GM19328 (cell line): Measurements from ENCODE around the gene TUBA4B.
"Not testable (repeated sequence)": the region's sequence is repeated elsewhere in the genome, so short reads cannot be mapped to it uniquely, and the experiment has no call there.

Source experiments
- ATAC-seq: cut with Tn5 transposase; IDR thresholded peaks from one replicate; pipeline ENCODE4 v1.9.1; 2021; ENCODE audit warnings: mild to moderate bottlenecking, moderate library complexity; ENCODE audit not compliant: unreplicated experiment

TUBA4B gene

DNA sequence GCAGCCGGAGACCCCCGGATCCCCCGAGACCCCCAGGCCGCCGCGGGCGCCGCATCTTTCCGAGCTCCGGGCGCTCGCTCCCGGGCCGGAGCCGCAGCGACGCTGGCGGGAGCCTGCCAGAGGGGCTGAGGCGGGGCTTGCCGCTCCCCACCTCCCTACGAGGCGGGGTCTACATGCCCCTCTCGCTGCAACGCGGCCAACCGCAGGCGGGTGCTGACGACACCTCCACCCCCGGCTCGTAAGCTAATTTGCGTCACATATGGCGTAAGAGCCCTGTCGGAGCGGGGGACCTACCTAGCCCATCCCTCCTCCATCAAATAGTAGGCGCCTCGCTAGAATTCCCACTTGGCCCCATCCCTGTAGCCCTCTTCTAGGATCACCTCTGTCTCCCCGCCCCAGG, 56.2 kb downstream of the TUBA4B start, which contains the start of gene PTPRN:
Gene PTPRN (minus strand): TSS at position 124 of the 400 bp plus-strand sequence. CDS start 69 bp downstream, at position 55.
- no peak for ATAC-seq

DNA sequence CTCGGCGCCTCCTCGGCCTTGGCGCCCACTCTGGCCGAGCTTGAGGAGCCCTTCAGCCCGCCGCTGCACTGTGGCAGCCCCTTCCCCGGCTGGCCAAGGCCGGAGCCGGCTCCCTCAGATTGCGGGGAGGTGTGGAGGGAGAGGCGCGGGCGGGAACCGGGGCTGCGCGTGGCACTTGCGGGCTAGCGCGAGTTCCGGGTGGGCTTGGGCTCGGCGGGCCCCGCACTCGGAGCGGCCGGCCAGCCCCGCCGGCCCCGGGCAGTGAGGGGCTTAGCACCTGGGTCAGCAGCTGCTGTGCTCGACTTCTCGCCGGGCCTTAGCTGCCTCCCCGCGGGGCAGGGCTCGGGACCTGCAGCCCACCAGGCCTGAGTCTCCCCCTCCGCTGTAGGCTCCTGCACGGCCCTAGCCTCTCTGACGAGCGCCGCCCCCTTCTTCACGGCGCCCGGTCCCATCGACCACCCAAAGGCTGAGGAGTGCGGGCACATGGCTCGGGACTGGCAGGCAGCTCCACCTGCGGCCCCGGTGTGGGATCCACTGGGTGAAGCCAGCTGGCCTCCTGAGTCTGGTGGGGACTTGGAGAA, 59.7 kb downstream of the TUBA4B start:
- ATAC-seq: not testable (repeated sequence)

DNA sequence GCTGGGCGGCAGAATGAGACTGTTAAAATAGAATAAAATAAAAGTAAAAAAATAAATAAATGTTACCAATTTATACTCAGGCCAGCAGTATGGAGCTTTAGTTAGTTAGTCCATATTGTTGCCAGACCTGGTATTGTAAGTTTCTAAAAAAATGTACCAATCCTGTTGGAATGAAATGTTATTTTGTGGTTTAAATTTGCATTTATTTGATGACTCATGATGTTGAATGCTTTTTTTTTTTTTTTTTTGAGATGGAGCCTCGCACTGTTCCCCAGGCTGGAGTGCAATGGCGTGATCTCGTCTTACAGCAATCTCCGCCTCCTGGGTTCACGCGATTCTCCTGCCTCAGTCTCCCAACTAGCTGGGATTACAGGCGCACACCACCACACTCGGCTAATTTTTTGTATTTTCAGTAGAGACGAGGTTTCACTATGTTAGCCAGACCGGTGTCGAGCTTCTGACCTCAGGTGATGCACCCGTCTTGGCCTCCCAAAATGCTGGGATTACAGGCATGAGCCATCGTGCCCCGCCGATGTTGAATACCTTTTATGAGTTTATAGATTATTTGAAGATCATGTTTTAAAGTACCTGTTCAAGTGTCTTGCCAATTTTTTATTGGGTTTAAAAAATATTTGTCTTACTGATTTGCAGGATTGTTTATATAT, 61.9 kb downstream of the TUBA4B start:
- no peak for ATAC-seq
